GM18873 (cell line): Measurements from ENCODE around the gene DLL4.
"Not testable (repeated sequence)": the region's sequence is repeated elsewhere in the genome, so short reads cannot be mapped to it uniquely, and the experiment has no call there.

ENCODE experiments used
- ATAC-seq: cut with Tn5 transposase; IDR thresholded peaks from one replicate; pipeline ENCODE4 v1.9.1; 2021; ENCODE audit warnings: mild to moderate bottlenecking, moderate library complexity, moderate number of reproducible peaks; ENCODE audit not compliant: unreplicated experiment, low FRiP score

The DLL4 gene

DNA sequence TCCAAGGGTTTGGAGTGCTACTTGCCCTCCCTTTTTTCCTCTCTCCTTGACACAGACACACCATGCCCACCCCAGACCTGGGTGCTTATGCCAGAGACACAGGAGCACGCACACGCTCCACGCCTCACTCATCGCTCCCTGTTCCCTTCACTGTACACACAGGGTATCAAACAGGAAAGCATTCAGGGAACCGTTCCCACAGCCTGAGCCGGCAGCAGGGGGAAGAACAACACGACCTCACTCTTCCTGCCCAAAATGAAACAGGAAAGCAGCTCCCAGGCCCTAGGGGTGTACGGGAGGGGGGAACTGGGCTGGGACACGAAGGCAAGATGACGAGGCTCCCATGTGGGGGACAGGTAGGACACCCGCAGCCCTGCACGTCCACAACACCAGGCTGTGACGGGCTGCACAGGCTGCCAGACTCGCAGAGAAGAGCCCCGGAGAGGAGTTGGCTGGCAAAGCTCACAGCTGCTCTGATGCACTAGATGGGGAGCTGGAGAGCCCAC lies 11.2 kb downstream of the DLL4 start:
- no peak for ATAC-seq

DNA sequence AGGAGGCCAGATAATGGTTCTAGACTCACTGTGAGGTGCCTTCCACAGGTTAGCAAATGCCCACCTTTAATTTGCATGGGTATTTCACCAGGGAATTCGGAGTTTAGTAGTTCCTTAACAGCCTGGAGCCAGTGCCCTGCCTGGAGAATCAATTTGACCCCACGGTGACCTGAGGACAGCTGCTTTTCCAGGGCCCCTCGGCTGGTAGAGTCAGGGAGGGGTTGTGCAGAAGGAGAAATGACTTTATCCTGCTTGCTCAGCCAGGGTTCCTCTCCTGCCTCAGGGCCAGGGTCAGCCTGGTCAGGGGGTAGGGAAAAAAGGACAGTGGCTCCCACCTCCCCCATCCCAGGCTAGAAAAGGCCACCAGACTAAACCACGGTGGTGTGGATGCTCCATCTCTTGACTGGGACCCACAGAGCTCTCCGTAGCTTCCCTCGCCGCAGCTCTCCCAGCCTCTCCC lies 12.0 kb downstream of the DLL4 start:
- no peak for ATAC-seq

DNA sequence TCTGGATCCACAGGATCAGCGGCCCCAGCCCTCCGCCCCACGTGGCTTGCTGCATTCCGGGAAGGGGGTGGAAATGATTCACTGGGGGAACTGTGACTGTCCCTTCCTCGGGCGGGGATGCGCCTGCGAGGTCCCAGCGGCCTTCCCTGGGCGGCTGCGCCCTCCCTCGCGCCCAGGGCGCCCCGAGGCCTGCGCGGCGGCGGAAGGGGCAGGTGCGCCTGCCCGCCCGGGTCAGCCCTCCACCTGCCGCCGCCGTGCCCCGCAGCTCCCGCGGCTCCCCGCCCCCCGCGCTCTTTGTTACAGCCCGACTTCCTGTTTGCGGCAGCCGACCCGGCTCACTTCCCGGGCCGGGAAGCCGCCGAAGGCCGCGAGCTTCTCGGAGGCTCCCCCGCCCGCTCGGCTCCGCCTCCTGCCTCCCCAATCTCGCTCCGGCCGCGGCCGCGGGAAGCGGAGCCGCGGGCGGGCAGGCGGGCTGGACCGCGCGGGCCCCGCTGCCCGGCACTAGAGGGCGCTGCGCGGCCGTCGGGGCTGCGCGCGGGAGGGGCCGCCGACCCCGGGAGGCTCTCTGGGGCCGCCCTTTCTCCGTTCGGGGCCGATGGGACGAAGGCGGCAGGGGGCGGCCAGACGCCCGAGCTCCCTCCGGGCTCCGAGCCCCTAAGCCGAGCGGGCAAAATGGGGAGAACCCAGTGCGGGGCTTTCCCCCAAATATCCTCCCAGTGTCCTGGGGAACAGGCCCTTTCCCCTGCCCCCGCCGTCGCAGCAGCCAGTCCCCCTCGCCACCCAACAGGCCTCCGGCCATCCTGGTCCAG lies 12.6 kb downstream of the DLL4 start:
- ATAC-seq = no peak

DNA sequence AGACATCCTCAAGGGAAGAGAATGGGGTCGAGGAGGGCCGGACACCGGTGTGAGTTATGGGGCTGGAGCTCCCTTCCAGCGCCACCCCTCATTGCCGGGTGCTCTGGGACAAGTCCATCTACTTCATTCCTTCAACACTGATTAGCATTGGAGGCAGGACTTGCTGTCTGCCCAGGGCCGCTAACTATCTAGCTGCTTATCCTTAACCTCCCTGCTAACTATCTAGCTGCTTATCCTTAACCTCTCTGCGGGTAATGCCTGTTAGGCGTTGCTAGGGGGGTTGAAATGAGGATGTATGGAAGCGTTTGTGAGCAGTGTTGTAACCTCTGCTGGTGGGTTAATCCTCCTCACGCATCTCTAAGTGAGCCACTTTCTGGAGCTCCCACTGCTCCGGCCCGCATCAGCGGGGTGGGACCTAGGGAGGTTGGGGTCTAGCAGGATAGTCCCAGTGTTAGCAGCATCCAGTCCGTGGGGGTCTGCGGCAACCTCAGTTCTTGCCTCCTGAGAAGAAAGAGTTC lies 13.3 kb downstream of the DLL4 start:
- ATAC-seq = no peak

DNA sequence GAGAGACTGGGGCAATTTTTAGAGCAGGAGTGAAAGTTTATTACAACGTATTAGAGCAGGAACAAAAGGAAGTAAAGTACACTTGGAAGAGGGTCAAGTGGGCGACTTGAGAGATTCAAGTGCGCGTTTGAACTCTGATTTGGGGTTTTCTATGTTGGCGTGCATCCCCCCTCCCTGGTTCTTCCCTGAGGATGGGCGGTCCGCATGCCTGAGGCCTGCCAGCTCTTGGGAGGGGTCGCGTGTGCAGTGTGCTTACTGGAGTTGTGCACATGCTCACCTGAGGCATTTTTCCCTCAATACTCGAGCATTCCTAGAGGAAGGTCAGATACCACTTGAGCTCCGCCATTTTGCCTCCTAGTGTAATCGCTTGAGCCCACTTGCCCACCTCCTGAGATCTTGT lies 13.7 kb downstream of the DLL4 start:
- no peak for ATAC-seq

DNA sequence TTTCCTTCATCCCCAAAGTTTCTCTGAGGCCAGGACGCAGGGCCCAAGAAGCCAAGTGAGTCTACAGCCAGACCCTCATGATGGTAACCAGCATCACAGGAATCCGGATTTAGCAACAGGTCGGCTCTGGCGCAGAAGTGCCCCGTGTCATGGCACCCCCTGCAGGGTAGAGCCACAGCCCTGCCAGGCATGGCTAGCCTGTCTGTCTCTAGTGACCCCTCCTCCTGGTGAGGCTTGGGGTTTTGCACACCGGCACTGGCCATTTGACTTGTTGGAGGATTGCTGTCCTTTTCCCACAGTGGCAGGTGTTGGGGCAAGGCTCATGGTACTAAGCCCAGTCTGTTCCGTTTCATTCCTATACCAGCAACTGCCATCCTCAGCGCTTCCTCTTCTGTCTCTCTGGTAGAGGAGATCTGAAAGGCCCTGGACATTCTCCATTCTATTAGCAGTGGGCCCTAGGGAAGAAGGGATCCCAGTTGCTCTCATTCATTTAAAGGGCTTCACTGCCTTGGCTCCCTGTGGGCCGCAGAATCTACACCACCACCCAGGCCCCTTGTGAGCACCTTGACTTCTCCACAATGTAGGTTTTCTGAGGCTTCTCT lies 14.7 kb downstream of the DLL4 start:
- ATAC-seq = no peak

DNA sequence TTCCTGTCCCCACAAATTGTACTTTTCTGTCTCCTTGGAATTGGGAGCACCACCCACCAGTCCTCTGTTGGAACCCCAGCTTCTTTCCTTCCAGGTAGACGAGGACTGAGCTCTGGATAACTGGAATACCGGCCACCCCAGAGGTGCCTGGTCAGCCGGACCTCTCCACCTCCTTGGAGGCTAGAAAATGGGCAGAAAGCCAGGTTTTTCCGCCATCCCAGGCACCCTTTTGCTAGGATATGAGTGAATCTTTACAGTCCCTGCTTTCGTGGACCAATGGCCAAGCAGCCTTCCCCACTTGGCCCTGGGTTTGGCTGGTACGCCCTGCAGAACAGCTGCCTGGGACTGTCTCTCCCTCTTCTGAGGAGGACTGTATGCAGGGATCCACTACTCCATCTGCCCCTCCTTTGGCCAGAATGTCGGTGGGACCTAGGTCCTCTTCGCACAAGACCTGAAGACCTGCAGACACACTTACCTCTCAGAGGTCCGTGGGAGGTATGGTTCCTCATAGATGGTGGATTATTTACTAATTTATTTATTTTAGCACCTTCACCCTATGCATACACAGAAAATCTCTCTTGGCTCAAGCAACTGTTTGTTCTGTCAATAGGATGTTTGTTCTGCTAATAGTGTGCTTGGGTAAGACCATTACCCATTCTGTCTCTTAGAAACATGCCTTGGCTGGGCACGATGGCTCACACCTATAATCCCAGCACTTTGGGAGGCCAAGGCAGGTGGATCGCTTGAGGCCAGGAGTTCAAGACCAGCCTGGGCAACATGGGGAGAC lies 15.6 kb downstream of the DLL4 start:
- no peak for ATAC-seq

DNA sequence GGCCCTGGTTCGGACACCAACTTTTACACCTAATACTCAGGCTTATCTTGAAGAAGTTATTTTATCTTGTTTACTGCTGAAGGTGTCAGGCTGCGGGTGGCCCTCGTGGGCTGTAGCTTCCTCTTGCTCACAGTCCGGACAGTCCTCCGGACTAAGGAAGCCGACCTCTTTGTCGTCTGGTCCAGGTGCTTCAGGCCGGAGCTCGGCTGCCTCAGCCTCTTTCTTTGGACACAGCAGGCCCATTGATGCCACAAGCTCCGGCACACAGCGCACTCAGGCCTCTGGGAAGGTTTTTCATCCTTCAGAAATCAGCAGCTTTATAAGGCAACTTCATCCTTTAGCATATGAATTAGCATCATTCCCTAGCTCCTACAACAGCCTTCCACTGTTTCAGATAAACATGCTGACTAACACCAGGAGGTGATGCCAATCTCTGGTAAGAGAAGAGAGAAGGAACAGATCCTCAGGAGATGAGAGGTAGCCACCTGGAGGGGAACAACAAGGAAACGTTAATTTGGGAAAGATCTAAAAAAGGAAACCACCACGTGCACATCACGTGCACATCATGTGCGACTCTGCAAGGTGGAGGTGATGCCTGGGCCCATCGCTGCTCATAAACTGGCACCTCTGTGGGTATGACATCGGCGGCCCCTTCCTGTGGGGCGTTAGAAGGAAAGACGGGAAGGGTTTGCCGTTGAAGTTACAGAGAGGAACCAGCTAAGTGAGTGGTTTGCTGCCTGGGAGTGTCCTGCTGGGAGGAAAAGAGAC lies 19.8 kb downstream of the DLL4 start:
- ATAC-seq = no peak

DNA sequence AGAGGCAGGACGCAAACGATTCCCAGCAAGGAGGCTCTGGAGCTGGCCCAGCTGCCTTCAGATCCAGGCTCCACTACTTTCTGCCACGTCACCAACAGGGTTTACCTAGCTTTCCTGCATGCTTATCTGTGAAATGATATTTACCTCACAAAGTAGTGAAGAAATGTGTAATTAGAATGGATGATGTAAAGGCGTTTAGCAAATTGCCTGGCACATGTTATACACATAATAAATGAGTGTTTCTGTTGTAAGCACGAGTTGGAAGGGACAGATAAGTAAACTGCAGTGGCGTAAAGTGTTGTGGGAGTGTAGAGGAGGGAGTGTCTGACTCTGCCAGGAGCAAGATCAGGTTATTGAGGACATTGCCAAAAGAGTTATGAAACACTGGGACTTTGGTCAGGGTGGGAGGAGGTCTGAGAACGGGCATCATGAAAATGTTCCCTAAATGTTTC lies 20.6 kb downstream of the DLL4 start:
- ATAC-seq = no peak

DNA sequence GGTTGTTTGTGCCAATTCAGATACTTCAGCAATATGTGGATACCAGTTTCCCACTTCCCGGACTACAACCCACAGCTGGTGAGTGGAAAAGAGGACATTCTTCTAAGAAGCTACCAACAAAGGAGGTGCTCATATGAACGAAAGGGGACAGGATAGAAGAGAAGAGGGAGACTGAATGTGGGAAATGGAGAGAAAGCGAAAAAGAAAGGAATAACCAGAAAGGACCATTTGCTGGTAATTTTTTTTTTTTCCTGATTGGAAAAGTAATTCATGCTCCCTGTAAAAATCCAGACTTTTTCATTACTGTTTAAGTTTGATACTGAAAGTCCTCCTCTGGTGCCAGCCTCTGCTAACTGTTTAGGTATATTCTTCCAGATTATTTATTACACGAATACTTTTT lies 22.6 kb downstream of the DLL4 start:
- ATAC-seq = no peak

DNA sequence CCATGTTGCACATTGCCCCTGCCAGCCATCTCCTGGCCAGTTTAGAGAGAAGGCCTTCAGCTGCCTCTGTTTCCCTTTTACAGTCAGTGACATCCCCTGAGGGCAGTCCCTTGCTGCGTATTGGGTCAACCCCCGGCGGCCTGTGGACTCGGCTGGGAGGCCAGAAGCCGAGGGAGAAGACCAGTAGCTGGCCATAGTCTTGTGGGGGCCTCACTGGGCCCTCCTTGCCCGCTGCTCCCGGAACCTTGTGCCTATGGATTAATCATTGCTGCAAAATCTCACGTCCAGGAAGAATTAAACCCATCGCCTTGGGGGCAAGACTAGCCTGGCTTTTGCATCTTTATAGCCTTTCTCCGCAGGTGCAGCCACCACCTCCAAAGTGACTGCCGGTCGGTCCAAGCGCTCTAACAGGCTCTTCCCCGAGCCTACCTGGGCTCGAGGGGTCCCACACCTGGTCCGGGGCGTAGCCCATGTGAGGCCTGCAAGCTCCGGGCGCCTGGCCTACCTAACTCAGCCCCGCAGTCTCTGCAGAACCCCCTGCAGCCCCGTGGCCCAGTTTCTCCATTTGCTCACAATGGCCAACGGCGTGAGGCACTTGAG lies 23.3 kb downstream of the DLL4 start:
- ATAC-seq = no peak

DNA sequence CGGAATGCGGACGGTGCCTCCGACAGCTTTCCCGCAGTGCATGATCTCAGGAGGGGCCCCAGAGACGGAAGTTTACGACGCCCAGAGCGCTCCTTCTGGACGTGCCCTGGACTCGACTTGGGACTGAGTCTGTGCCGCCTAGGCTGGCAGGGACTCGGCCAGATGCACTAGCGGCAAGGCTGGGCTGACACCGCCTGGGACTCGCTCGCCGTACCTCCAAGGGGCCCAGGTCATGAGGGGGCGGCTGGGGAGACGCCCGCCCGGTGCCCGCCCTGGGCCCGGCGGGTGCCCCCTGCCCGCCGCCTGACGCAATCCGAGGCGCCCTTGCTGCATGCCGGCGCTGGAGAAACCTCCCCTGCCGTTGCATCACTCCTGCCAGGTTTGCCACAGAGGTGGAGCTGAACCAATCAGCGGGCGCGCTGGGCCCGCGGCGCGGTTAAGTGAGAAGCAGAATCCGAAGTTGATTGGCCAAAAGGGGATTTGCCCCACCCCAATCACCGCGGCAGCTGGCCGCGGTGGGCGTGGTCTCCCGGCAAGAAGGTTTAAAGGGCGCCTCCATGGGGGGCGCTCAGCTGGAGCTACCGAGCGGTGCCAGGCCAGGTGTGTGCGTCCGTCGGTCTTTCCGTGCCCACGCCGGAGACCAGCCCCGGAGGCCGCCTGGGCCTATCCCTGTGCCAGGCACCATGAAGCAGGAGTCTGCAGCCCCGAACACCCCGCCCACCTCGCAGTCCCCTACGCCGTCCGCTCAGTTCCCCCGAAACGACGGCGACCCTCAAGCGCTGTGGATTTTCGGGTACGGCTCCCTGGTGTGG lies 24.0 kb downstream of the DLL4 start, which contains the start of gene CHAC1:
TSS of gene CHAC1 (plus strand) at position 571 of the 812 bp plus-strand sequence. CDS start at position 684, 113 bp downstream.
- ATAC-seq = peak; percentile 84

DNA sequence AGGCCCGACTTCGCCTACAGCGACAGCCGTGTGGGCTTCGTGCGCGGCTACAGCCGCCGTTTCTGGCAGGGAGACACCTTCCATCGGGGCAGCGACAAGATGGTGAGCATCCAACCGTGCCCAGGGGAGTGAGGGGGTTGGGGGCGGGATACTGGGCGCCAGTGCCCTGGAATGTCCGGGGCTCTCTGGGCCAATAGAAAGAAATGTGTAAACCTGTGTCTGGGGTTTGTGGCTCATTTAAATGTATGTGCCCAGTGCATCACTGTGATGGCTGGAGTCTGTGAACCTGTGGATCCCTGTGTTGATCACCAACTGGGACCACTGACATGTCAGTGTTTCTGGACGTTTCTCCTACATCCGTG lies 24.6 kb downstream of the DLL4 start:
- ATAC-seq = no peak

DNA sequence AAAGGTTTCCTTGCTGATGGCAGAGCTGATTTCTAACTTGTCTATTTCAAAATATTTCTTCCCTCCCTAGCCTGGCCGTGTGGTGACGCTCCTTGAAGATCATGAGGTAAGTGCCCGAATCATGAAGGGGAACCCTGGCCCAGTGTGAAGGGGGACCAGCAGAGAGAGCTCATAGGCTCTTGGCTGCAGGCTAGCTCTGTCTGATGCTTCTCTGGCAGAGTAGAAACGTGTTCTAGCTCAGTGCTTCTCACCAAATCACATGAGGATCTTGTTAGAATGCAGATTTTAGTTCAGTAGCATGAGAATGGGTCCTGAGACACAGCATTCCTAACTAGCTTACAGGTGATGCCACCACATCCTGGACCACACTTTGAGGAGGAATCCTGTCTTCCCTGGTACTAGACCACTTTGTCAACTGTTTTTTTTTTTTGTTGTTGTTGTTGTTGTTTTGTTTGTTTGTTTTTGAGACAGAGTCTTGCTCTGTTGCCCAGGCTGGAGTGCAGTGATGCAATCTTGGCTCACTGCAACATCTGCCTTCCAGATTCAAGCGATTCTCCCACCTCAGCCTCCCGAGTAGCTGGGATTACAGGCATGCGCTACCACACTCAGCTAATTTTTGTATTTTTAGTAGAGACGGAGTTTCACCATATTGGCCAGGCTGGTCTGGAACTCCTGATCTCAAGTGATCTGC lies 25.2 kb downstream of the DLL4 start:
- not testable (repeated sequence) for ATAC-seq

DNA sequence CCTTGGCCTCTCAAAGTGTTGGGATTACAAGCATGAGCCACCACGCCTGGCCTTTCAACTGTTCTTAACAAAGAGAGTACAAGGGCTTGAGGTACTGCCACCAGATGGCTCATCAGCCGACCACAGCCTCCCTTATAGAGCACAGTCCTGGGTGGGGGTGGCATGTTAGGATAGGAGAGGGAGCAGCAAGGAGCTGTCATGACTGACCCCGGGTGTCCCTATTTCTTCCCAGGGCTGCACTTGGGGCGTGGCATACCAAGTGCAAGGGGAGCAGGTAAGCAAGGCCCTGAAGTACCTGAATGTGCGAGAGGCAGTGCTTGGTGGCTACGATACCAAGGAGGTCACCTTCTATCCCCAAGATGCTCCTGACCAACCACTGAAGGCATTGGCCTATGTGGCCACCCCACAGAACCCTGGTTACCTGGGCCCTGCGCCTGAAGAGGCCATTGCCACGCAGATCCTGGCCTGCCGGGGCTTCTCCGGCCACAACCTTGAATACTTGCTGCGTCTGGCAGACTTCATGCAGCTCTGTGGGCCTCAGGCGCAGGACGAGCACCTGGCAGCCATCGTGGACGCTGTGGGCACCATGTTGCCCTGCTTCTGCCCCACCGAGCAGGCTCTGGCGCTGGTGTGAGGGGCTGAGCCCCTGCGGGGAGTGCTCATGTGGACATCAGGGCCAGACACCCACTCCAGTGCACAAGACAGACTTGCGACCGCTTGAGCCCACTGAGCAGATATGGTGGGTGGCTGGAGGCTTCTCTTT lies 26.2 kb downstream of the DLL4 start:
- ATAC-seq = no peak

DNA sequence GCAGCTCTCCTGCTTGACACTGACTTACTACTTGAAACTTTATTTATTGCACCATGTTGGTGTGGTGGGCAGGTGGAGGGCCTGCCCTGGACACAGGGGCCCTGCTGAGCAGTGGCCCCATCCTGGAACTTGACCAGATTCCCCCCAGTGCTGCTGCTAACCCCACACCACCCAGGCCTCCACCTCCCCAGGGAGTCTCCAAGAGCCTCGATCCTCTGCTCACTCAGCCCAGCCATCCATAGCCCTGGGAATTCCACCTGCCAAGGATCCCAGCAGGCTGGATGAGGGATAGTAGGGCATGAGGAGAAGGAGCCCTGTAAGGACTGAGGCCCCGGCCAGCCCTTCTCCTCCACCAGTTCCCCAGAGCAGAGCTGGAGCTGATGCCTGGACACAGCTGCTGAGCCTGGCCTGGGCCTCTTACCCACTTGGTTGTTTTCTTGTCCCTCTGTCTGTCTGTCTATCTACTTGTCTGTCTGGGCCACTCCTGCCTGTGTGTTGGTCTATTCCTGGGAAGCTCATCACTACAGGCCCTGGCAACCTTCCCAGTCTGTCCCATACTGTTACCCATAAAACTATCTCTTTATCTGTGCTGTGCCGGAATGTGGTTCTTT lies 26.9 kb downstream of the DLL4 start:
- ATAC-seq = no peak

DNA sequence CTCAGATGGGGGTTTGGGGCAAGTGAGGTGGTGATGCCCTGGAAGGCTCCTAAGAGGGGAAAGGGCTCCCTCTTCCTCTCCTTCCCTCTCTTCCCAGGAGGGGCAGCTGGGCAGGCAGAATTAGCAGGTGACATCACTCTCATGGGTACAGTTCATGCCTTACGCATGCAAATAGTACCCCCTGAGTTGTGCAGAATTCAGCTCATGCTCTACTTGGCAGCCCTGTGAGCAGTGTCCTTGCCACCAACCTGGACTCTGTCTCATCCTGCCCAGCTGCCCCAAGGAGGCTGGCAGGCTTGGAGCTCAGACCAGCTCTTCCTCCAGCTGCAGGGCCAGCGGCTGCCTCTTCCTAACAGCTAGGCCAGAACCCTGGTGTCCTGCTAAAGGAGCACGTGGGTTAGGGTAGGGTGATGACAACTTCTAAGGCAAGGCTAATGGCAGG lies 27.4 kb downstream of the DLL4 start:
- ATAC-seq = no peak
